ENCODE data around the gene CTSE.

CTSE gene

DNA sequence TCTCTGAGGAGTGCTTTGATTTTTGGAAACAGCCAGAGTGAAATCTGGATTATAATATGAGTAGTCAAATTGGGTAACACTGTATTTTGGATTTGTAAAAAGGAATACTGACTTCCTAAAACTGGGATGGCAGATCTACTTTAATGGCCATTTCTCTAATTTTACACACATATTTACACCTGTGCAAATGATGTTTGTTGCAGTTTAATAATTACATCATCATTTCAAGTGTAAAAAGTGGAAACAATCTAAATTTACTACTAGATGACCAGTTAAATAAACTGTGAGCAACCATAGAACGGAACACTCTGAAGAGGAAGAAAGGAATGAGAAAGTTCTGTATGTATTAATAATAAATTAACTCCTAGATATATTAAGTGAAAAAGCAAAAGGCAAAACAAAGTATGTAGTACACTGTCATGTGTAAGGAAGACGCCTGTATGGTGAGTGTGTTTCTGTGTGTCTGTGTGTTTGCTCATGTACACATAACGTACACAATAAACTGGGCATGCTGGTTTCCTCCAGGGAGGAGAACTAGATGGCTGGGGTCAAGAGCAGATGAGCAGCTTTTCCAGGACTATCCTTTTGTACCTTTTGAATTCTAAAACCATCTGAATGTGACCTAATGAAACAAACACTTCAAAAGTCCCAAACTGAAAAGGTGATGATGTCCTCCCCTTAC is 26.4 kb upstream of the CTSE start:
- DNase-seq (ENCODE audit: low spot score) = no peak

GRCh38 chr1:206049293-206049692 is 25.6 kb upstream of the CTSE start:
- DNase-seq (ENCODE audit: low spot score) = no peak

GRCh38 chr1:206048582-206048981 is 24.9 kb upstream of the CTSE start:
- DNase-seq (ENCODE audit: low spot score) = no peak

DNA sequence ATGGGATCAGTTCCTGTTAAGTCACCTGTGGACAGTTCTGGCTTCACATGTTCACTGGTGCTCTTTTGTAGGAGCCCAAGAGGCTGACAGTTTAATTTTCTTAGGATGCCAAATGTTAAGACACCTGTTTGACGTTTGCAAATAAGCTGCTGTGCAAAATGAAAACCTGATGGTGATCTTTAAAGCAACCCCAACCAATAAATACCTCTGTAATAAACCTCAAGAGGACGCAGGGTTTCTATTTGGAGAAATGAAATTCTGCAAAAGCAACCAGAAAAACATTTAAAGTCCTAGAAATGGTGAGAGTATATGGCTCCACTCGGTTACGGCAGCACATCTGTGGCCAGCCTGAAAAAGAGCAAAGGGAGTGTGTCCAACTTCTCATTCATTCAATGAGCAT is 23.6 kb upstream of the CTSE start:
- DNase-seq (ENCODE audit: low spot score) = no peak

DNA sequence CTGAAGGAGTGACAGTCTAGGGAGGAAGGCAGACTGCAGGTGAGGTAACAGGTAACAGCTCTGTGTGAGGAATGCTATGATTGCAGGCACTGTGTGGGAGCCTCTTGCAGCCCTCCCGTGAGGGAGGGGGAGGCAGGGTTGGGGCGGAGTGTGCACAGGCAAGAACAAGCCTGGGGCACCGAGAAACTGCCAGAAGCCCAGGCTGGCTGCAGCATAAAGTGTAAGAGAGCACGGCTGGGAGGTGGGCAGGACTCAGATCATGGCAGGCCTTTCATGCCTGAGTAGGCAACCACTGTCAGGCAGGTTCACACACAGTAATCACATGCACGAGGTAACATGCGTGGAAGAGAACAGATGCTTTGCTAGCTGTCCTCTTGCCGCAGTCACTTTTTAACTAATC is 17.9 kb upstream of the CTSE start:
- DNase-seq (ENCODE audit: low spot score) = no peak

GRCh38 chr1:206040328-206040727 is 16.6 kb upstream of the CTSE start:
- DNase-seq (ENCODE audit: low spot score) = no peak

DNA sequence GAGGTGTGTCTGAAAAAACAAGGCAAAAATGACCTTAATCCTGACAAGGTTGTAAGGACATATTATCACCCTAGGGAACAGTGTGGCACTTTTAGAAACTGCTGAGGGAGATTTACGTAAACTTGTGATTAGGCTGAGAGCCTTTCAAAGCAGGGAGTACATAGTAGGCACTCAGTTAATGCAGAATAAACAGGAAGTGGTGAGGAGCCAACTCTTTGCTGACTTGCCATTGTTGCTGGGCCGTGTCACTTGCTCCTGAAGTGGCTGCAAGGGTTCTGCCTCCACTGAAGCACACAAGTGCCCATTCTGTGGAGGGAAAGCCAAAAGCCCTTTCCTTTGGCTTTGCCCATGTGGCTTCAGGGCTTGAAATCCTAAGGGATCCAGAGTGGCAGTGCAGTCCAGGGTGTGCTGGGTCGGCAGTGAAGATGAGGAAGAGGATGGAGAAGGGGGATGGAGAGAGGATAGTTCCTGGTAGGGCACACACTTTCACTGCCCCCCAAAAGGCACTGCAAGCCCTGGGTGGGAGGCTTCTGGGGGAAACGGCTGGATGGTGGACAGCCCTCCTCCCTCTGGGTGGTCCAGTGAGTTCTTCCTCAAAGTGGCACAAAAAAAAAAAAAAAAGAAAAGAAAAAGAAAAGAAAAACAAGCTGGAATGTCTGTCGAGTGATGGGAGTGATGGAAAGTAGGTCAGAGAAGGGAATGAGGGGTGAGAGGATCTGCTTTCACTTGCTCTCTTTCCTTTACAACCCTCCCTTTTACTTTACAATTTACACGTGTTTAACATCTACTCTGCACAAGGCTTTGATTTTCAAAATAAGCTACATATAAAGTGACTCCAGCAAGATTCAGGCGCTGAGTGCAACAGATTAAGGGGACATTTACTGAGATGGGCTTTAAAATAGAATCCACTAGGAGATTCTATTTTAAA is 15.6 kb upstream of the CTSE start:
- no peak for DNase-seq (ENCODE audit: low spot score)

DNA sequence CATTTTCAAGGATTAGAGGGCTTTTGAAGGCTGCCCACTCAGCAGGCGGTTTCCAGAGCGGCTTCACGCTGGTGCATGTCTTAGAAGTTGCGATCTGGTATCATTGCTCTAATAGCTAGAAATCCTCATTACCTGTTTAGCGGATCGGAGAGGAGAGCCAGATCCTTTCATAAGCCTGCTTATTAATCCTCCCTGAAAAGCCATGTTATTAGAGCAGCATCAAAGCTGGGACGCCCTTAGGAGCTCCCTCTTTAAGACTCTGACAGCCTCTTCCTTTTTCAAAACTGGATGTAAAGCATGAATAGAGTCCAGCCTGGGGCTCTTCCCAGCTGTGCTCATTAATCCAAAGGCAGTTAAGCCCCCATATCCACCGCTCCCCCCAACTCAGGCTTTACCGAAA is 13.9 kb upstream of the CTSE start:
- no peak for DNase-seq (ENCODE audit: low spot score)

DNA sequence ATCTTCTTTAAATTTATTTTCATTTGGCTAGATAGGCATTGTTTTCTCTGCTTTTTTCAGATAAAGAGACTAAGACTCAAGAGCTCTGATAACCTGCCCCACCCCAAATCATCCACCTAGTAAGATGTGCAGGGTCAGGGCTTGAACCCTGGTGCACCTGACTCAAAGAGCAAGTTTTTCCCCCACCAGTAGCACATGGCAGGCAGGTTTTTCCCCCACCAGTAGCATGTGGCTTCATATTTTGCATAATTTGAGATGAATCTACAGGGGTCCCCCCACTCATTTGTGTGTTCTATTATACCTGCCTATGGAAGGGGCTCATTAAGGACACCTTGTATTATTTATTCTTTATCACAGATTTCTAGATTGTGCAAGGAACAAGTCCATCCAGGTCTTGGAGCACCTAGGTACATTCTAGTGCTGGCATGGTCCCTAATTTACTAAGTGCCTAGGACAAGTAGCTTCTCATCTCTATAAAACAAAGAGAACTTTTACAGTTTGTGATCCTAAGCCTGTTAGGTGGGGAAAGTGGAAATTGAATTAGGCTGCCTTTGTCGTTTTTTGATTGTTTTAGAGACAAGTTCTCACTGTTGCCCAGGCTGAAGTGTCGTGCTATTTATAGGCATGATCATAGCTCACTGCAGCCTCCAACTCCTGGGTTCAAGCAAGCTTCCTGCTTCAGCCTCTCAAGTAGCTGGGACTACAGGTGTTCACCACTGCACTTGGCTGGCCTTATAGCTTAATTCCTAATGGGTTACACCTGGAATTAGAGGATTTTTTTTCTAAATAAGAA is 13.2 kb upstream of the CTSE start:
- DNase-seq (ENCODE audit: low spot score) = no peak

DNA sequence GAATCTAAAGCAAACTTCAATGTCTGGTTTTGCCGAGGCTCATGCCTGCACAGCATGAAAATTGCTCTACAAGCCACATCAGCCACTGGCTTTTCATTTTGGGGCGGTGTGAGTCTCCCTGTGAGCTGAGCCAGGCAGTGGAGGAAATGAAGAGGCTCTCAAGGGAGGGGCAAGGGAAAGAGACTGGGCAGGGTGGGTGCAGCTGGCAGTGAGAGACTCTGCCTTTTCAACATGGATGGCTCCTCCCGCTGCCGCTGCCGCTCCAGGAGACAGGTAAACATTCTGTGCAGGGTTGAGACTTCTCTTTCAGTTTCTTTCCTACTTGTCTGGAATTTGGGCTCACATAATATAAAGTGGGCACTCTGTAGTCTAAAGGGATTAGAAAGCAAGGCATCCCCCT is 11.3 kb upstream of the CTSE start:
- DNase-seq (ENCODE audit: low spot score) = no peak

GRCh38 chr1:206032380-206033140 is 8.9 kb upstream of the CTSE start:
- DNase-seq (ENCODE audit: low spot score) = no peak

DNA sequence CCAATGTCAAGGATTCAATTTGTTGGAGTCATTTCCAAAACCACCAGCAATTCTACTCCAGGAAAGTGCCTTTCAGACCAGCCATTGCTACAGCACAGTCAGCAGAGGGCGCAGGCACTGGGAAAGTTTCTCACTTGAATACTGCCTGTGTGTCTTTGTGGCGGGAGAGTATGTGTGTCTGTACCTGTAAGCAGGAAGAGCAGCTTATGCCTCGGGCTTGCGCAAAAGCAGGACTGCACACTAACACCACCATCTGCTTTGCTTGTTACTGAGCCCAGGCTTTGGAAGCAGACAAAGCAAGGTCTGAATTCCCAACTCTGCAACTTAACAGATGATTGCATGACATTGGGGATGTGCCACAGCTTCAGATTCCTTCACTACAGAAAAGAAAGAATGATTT is 7.0 kb upstream of the CTSE start:
- peak; percentile 80 for DNase-seq (ENCODE audit: low spot score)

DNA sequence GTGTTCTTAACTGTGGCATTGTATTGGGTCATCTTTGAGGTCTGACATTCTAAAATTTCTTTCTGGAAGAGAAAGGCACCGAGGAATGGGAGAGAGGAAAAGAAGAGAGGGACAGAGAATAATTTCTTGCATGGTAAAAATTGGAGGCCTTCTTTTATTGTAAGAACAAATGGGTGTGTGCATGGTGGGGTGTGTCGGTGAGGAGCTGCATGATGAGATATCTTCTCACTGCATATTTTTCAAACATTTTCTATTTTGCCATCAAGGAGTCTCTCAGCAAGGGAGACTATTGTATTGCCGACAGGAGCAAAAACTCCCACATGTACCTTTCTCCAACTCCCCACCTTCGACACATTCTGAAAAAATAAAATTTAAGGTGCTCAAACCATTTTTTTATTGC is 6.5 kb upstream of the CTSE start:
- DNase-seq (ENCODE audit: low spot score) = no peak

- DNase-seq (ENCODE audit: low spot score) = no peak
Observed at GRCh38 chr1:206029484-206029883, 5.8 kb upstream of the CTSE start.

GRCh38 chr1:206025283-206025820 is 1.7 kb upstream of the CTSE start:
- no peak for DNase-seq (ENCODE audit: low spot score)

DNA sequence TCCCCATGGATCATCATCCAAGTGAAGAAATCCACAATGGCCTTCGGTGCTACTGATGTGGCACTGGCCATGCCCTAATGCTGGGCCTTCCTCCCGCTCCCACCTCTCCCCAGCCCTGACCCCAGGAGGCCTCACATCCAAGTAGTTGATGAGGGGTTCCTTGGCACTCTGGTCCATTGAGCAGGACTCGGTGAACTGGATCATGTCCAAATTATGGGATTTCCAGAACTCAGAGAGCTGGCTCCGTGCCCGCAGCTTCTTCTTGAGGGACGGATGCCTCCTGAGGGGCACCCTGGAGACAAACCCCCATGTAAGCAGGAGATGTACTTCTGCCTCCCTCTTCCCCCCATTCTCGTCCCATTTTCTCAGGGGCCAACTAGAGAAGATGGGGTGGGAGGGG is 929 bp downstream of the CTSE start:
- DNase-seq (ENCODE audit: low spot score) = no peak

- DNase-seq (ENCODE audit: low spot score) = peak; percentile 3
Observed at GRCh38 chr1:206021626-206022365, 1.9 kb downstream of the CTSE start.

DNA sequence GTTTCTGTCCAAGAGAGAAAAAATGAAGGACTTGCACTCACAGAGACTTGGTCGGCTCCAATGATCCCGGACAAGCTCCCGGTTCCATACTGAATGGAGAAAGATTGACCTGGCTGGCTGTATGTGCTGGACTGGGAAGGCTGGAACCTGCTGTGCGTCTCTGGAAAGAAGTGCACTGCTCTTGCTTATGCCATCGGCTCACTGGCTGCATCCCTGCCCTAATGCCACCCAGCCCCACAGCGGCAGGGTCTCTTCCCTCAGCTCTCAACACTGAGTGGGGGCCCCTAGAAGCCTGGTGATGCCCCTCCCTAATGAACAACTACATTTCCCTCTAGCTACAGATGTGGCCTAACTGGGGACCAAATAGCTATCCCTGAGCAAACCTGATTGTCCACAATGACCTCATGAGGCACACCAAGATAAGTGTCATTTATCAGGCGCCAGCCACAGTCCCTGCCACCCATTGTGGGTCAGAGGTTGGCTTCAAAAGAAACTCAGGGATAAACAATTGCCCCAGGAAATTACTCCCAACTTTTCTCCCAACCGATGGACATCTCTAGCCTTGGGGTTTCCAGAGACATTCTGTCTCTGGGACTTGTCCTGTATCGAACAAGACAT is 2.6 kb downstream of the CTSE start:
- no peak for DNase-seq (ENCODE audit: low spot score)

GRCh38 chr1:206020393-206021007 is 3.2 kb downstream of the CTSE start:
- no peak for DNase-seq (ENCODE audit: low spot score)

DNA sequence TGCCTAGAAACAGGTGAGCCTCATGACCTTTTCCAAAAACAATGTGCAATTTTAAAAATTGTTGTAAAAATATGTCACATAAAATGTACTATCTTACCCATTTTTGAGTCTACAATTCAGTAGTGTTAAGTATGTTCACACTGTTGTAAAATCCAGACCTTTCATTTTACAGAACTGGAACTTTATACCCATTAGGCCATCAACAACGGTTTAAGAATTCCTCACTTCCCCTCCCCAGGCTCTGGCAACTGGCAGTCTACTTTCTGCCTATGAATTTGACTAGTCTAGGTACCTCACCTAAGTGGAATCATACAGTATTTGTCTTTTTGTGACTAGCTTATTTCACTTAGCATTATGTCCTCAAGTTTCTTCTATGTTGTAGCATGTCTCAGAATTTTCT is 8.6 kb downstream of the CTSE start:
- DNase-seq (ENCODE audit: low spot score) = no peak

Measured in RKO (cell line).